ENCODE data around the gene CYGB.

The CYGB gene

GRCh38 chr17:76487451-76488192, 49.9 kb downstream of the CYGB start:
- in situ Hi-C loops (cut with HindIII; ENCODE audit: low sequenced_read_pairs) = no loop called here

- in situ Hi-C loops (cut with HindIII; ENCODE audit: low sequenced_read_pairs) = no loop called here
Measured at GRCh38 chr17:76485569-76485968, 51.9 kb downstream of the CYGB start.

- in situ Hi-C loops (cut with HindIII; ENCODE audit: low sequenced_read_pairs) = no loop called here
Measured at GRCh38 chr17:76484228-76484725, 53.2 kb downstream of the CYGB start.

- in situ Hi-C loops (cut with HindIII; ENCODE audit: low sequenced_read_pairs) = no loop called here
Measured at GRCh38 chr17:76481071-76481655, 56.3 kb downstream of the CYGB start.

GRCh38 chr17:76480632-76481031, 56.9 kb downstream of the CYGB start:
- in situ Hi-C loops (cut with HindIII; ENCODE audit: low sequenced_read_pairs) = no loop called here

GRCh38 chr17:76479515-76480060, 57.9 kb downstream of the CYGB start:
- in situ Hi-C loops (cut with HindIII; ENCODE audit: low sequenced_read_pairs) = no loop called here

- in situ Hi-C loops (cut with HindIII; ENCODE audit: low sequenced_read_pairs) = no loop called here
Measured at GRCh38 chr17:76478730-76479514, 58.6 kb downstream of the CYGB start.

- in situ Hi-C loops (cut with HindIII; ENCODE audit: low sequenced_read_pairs) = no loop called here
Measured at GRCh38 chr17:76478097-76478496, 59.4 kb downstream of the CYGB start.

GRCh38 chr17:76477576-76477975, 59.9 kb downstream of the CYGB start:
- in situ Hi-C loops (cut with HindIII; ENCODE audit: low sequenced_read_pairs) = no loop called here

Data from DLD1 (cell line).